A673 (cell line): ENCODE data around the gene PLCXD3. TPM values are rescaled to one million over a fixed set of nuclear protein-coding genes. Genes with fewer than 3 reads are reported as not detected.

Experiments
- BruUV-seq: library from RNA; stranded (reverse); fragments of 400-500 nt; replicated peaks from 2 replicates; lab custom pipeline; 2021; lab: Mats Ljungman, UMichigan
- CTCF ChIA-PET: fragments of 300-600 bp; sonication (Branson Sonifier 250); formaldehyde crosslinking; loops from one replicate; lab custom pipeline; 2022; ENCODE audit warnings: antibody characterized with exemption; lab: Charles Lee
- POLR2A ChIA-PET: fragments of 300-600 bp; sonication (Branson Sonifier 250); formaldehyde crosslinking; loops from one replicate; lab custom pipeline; 2022; ENCODE audit warnings: antibody characterized with exemption; ENCODE audit not compliant: low non-redundant PET; lab: Charles Lee
- DNase-seq: peaks from one replicate; pipeline ENCODE4 v3.0.0-alpha.2; 2015; ENCODE audit warnings: low spot score
- H3K27ac ChIP-seq: fragments of 200-600 bp; sonication (generic); 2 replicates; pipeline ENCODE4 v1.5.1; 2016; ENCODE audit warnings: mixed run types, low read depth, mild to moderate bottlenecking, mixed read lengths, antibody characterized with exemption, low read length; ENCODE audit not compliant: poor library complexity, severe bottlenecking
- H3K27me3 ChIP-seq: fragments of 200-600 bp; sonication (generic); replicated peaks from 2 replicates; pipeline ENCODE4 v1.6.1; 2017; ENCODE audit warnings: mixed run types, low read depth, mild to moderate bottlenecking, mixed read lengths, antibody characterized with exemption, low read length; ENCODE audit not compliant: insufficient read depth, poor library complexity
- H3K36me3 ChIP-seq: fragments of 200-600 bp; sonication (generic); 2 replicates; pipeline ENCODE4 v1.6.1; 2016; ENCODE audit warnings: mixed run types, mild to moderate bottlenecking, mixed read lengths, antibody characterized with exemption, low read length; ENCODE audit not compliant: insufficient read depth, poor library complexity, severe bottlenecking
- H3K4me1 ChIP-seq: fragments of 200-600 bp; sonication (generic); 2 replicates; pipeline ENCODE4 v1.6.1; 2017; ENCODE audit warnings: mixed run types, mild to moderate bottlenecking, mixed read lengths, antibody characterized with exemption, low read length; ENCODE audit not compliant: insufficient read depth, poor library complexity, severe bottlenecking
- H3K4me3 ChIP-seq: fragments of 200-600 bp; sonication (generic); 2 replicates; pipeline ENCODE4 v1.5.1; 2016; ENCODE audit warnings: low read depth, mixed run types, mild to moderate bottlenecking, mixed read lengths, low read length; ENCODE audit not compliant: poor library complexity, severe bottlenecking
- H3K9me3 ChIP-seq: fragments of 200-600 bp; sonication (generic); 2 replicates; pipeline ENCODE4 v1.6.1; 2016; ENCODE audit warnings: mixed run types, low read depth, mild to moderate bottlenecking, mixed read lengths, antibody characterized with exemption, low read length; ENCODE audit not compliant: poor library complexity, severe bottlenecking
- CTCF ChIP-seq: fragments of 300-800, 200-600 bp; sonication (generic); conservative IDR thresholded peaks from 2 replicates; pipeline ENCODE4 v1.5.1; 2017; ENCODE audit warnings: low read depth, mild to moderate bottlenecking, antibody characterized with exemption, low read length, moderate library complexity, mixed read lengths
- EZH2 ChIP-seq: fragments of 200-600 bp; sonication (generic); IDR thresholded peaks from 2 replicates; pipeline ENCODE4 v1.6.1; 2017; ENCODE audit warnings: borderline replicate concordance, low read depth, mild to moderate bottlenecking, mixed read lengths, antibody characterized with exemption, low read length; ENCODE audit not compliant: poor library complexity, severe bottlenecking
- intact Hi-C: fragments of 100-400 bp; cut with micrococcal nuclease; formaldehyde crosslinking; loops from one replicate; pipeline ENCODE4 v1.10.0; 2022; ENCODE audit not compliant: unreplicated experiment
- total RNA-seq: library from RNA; stranded (reverse); gene quantifications from 2 replicates; pipeline ENCODE4 v1.2.3, GENCODE V29; 2021

PLCXD3 gene
- total RNA-seq, 1 experiment from 2014 or later: 1.3 TPM

DNA sequence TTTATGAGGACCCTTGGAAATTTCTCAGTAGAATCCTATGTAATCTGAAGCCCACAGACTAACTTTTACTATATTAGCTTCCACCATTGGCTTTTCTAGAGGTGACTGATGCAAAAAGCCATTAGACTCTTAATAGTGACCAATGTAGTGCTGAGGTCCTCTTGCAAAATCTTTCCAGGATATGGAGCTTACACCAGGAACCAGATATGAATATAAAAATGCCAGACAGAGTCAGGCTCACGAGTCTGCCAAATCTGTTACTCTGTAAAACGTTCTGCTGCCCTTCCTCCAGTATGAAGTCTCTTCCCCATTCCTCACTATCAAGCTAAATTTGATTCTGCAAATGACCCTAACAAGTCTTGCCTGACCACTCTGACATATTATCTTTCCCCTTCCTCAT lies 223.7 kb downstream of the PLCXD3 start:
- Histone ChIP-seq H3K9me3 (peaks cover 23% of the 10 kb centered on the region), H3K27ac (no peak overlapping the region), H3K36me3 (no peaks in the 10 kb centered on the region), H3K4me3 (no peak overlapping the region), H3K27me3 (no peaks in the 10 kb centered on the region), H3K4me1 (no peaks in the 10 kb centered on the region)
- ChIA-PET POLR2A (no interaction called here), CTCF (no interaction called here)
- BruUV-seq: no TSS peak
- DNase-seq: no peak
- intact Hi-C loops: no loop called here
- TF ChIP-seq EZH2: no peak
- no peak for TF ChIP-seq CTCF

- TF ChIP-seq CTCF (no peak), EZH2 (no peak)
- no peak overlapping the region for H3K27ac ChIP-seq
- CTCF ChIA-PET: no interaction called here
- no peak for DNase-seq
- POLR2A ChIA-PET: interaction anchor here (0.5 kb wide), 1 partner anchor 1471 kb away, joined by 3 read pairs; no protein-coding TSS in a partner anchor
- H3K4me1 ChIP-seq: no peaks in the 10 kb centered on the region
- no peaks in the 10 kb centered on the region for H3K27me3 ChIP-seq
- no TSS peak for BruUV-seq
- H3K9me3 ChIP-seq: peaks cover 18% of the 10 kb centered on the region
- no peak overlapping the region for H3K4me3 ChIP-seq
- intact Hi-C loops: no loop called here
- H3K36me3 ChIP-seq: no peaks in the 10 kb centered on the region
Observed at GRCh38 chr5:41286165-41286564, 224.2 kb downstream of the PLCXD3 start.

- H3K27me3 ChIP-seq: no peaks in the 10 kb centered on the region
- intact Hi-C loops: no loop called here
- H3K4me3 ChIP-seq: no peak overlapping the region
- no peaks in the 10 kb centered on the region for H3K36me3 ChIP-seq
- peaks cover 6% of the 10 kb centered on the region for H3K9me3 ChIP-seq
- ChIA-PET POLR2A (no interaction called here), CTCF (no interaction called here)
- no TSS peak for BruUV-seq
- no peaks in the 10 kb centered on the region for H3K4me1 ChIP-seq
- no peak overlapping the region for H3K27ac ChIP-seq
- DNase-seq: no peak
- no peak for TF ChIP-seq EZH2
- TF ChIP-seq CTCF: no peak
Observed at GRCh38 chr5:41284938-41285337, 225.5 kb downstream of the PLCXD3 start.
